Globus pallidus (tissue), 1 donor: ENCODE results near the gene CFD.
"Not testable (repeated sequence)": the region's sequence is repeated elsewhere in the genome, so short reads cannot be mapped to it uniquely, and the experiment has no call there.

Source experiments
- DNase-seq: peaks from one replicate; pipeline ENCODE4 v3.0.0-alpha.2; 2015; ENCODE audit warnings: low spot score

The CFD gene

GRCh38 chr19:852136-853013 lies 7.1 kb upstream of the CFD start, which contains the start of gene ELANE:
Gene ELANE, plus strand, starts transcription at chr19:852303. Its CDS starts 26 bp downstream, at chr19:852329.
- DNase-seq = no peak

DNA sequence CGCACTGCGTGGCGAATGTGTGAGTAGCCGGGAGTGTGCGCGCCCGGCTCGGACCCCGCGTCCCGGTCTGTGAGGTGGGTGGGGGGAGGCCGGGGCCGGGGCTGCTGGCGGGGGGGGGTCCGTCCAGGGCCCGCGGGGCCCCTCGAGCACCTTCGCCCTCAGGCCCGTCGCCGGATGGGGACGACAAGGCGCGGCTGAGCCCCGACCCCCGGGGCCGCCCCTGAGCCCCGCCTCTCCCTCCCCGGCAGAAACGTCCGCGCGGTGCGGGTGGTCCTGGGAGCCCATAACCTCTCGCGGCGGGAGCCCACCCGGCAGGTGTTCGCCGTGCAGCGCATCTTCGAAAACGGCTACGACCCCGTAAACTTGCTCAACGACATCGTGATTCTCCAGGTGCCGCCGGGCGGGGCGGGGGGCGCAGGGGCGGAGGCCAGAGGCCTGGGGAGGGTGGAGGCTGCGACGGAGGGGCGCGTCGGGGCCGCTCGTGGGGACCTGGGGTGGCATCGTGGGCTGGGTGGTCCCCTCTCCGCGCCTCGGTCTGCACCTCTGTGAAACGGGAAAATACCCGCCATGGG lies 6.4 kb upstream of the CFD start:
- DNase-seq = no peak

DNA sequence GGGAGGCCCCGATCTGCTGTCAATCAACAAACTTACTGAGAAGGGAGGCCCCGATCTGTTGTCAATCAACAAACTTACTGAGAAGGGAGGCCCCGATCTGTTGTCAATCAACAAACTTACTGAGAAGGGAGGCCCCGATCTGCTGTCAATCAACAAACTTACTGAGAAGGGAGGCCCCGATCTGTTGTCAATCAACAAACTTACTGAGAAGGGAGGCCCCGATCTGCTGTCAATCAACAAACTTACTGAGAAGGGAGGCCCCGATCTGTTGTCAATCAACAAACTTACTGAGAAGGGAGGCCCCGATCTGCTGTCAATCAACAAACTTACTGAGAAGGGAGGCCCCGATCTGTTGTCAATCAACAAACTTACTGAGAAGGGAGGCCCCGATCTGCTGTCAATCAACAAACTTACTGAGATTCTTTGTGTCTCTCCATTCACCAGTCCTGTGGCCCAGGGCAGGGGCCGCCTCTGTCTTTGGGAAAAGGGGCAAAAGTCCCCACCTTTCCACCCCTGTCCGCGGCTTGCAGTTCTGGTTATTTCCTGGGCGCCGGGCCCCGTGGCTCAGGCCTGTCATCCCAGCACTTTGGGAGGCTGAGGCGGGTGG lies 5.7 kb upstream of the CFD start:
- not testable (repeated sequence) for DNase-seq

- DNase-seq = no peak
These were observed 4.9 kb upstream of the CFD start for GRCh38 chr19:854549-854948.

DNA sequence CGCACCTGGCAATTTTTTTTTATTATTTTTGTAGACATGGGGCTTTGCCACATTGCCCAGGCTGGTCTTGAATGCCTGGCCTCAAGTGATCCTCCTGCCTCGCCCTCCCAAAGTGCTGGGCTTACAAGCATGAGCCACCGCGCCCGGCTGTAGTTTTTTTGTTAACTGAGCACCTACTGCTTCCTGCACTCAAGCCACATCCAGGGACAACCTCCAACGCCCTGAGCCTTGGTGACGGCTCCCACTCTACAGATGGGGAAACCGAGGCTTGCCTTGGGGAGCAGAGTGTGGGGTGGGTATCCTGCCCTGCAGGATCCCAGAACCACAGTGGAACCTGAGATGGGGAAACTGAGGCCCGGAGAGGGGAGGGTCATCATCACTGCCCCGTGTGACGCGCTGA lies 4.3 kb upstream of the CFD start:
- no peak for DNase-seq

DNA sequence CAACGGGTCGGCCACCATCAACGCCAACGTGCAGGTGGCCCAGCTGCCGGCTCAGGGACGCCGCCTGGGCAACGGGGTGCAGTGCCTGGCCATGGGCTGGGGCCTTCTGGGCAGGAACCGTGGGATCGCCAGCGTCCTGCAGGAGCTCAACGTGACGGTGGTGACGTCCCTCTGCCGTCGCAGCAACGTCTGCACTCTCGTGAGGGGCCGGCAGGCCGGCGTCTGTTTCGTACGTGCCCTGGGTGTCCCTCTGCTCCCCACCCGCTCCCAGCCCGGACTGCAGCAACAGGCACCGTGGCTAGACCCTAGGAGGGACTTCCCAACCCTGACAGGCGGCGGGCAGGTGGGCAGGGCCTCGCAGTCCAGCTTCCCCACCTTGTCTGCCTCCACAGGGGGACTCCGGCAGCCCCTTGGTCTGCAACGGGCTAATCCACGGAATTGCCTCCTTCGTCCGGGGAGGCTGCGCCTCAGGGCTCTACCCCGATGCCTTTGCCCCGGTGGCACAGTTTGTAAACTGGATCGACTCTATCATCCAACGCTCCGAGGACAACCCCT lies 3.8 kb upstream of the CFD start:
- DNase-seq = no peak

GRCh38 chr19:858284-858683 lies 1.2 kb upstream of the CFD start:
- DNase-seq = no peak

DNA sequence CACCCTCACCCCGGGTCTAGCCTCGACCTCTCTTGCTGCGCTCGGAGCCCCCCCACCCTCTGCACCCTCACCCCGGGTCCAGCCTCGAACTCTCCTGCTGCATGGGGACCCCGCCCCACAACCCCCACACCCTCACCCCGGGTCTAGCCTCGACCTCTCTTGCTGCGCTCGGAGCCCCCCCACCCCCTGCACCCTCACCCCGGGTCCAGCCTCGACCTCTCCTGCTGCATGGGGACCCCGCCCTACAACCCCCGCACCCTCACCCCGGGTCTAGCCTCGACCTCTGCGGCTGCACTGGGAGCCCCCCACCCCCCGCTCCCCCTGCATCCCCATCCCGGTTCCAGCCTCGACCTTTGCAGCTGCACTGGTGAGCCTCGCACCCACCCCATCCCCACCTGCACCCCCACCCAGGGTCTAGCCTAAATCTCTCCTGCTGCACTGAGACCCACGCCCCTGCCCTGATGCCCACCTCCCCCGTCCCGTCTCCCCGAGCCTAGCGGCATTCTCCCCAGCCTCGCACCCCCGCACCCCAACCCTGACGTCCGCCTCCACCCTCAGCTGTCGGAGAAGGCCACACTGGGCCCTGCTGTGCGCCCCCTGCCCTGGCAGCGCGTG lies 1.8 kb downstream of the CFD start:
- DNase-seq = no peak

DNA sequence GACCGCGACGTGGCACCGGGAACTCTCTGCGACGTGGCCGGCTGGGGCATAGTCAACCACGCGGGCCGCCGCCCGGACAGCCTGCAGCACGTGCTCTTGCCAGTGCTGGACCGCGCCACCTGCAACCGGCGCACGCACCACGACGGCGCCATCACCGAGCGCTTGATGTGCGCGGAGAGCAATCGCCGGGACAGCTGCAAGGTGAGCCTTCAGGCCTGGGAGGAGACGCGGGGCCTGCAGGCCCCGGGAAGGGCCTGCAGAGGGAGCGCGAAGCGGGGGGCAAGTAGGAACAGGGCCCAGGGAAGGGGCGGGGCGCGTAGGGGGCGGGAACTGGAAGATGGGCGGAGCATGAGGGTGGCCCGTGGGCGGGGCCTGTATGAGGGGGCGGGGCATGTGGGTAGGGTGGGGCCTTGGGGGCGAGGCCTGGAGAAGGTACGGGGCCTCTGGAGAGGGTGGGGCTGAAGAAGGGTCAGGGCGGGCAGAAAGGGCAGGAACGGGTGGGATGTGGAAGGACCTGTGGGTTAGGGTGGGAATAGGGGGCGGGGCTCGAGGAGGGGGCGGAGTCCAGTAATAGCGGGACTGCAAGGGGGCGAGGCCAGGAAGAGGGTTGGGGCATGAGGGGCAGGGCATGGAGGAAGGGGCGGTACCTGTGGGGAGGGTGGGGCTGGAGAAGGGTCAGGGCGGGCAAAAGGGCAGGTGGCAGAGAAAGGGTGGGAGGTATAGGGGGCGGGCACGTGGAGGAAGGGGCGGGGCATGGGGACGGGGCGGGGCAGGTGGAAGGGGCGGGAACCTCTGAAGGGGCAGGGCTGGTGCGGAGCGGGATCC lies 2.5 kb downstream of the CFD start:
- DNase-seq = no peak

DNA sequence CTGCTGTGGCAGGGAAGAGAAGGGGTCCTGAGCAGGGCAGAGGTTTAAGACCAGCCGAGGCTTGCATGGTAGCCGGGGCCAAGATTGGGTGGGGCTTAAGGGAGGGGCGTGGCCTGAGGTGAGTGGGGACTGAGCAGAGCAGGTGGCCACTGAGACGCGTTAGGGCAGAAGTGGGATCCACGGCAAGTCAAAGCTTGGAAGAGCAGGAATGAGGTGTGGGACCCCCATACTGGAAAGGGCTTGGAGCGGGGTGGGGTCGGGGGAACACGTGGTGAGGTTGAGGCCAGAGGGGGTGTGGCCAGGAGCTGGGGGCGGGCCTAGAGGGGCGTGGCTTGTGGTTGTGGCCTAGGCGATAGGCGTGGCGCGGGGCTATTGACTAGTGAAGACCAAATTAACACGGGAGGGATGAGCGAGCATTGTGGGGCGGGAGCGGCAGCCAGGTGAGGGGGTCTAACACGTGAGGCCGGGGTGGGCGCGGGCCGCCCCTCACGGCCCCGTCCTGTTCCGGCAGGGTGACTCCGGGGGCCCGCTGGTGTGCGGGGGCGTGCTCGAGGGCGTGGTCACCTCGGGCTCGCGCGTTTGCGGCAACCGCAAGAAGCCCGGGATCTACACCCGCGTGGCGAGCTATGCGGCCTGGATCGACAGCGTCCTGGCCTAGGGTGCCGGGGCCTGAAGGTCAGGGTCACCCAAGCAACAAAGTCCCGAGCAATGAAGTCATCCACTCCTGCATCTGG lies 3.3 kb downstream of the CFD start:
- DNase-seq = no peak

- no peak for DNase-seq
These were observed 3.8 kb downstream of the CFD start for GRCh38 chr19:863315-863620.

- DNase-seq = no peak
These were observed 7.4 kb downstream of the CFD start for GRCh38 chr19:866769-867300.

GRCh38 chr19:867301-867793 lies 7.9 kb downstream of the CFD start:
- no peak for DNase-seq

DNA sequence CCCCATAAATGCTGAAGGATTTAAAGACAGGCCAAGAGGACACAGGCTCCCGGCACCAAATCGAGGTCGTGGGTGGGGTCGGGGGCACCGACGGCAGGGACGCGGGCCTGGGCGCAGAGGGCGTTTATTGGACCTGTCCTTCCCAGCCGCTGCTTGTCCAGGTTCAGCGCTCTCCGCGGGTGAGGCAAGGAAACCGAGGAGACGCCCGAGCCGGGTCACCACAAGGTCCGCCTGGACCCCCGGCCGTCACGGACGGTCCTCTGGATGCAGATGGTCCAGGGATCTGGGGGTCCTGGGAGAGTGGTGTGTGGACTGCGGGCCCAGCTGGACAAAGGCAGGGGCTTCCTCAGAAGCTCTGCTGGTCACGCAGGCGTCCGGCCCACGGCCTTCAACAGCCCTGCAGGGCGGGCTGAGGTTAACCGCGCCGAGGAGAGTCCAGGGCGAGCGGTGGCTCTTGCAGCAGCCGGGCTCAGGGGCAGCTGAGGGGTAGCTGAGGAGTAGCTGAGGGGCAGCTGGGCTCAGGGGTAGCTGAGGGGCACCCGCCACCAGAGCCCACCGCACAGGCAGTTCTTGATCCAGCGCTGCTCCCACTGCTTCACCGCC lies 8.5 kb downstream of the CFD start:
- no peak for DNase-seq

DNA sequence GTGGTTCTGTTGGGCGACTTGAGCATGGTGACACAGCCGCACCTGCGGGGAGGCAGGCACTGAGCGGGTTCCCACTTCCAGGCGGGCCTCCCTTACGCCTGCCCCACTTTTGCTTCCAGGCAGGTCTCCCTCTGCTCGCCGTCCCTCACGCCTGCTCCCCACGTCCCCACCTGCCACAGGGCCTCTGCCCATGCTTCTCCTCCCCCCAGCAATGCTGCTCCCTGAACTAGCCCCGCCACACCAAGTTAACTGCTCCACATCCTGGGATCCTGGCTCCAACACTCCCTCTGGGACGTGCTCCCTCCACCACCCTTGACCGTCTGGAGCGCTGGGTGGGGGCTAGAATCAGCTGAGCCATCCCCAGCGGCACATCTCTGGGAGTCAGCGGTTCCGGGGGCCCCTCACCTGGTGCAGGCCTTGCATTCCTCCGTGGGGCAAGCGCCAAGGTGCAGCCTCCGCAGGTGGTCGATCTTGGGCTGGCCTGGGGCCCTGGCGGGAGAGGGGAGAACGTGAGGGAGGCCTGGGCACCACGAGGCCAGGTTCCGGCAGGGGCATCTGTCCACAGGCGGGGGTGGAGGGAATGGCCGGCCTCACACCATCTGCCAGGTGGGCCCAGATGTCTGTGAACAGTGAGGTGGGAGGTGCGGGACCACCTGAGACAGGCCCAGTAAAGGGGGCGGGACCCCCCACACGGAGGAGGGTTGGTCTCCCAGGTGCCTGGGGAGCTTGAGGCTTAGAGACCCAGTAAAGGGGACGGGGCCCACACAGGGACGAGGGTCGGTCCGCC lies 9.2 kb downstream of the CFD start:
- DNase-seq = no peak

- DNase-seq = no peak
These were observed 10.0 kb downstream of the CFD start for GRCh38 chr19:869245-870177.

DNA sequence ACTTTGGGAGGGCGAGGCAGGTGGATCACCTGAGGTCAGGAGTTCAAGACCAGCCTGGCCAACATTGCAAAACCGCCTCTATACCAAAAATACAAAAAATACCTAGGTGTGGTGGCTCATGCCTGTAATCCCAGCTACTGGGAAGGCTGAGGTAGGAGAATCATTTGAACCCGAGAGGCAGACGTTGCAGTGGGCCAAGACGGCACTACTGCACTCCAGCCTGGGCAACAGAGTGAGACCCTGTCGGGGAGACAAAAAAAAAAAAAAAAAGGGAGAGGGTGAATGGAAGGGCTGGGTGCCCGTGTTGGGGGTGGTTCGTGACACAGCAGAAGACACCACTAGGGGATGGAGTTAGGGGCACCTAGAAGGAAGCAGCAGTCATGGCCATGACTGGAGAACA lies 10.8 kb downstream of the CFD start:
- DNase-seq = no peak

GRCh38 chr19:870963-871401 lies 11.5 kb downstream of the CFD start:
- no peak for DNase-seq
